HUES48 (cell line): ENCODE results near the gene ZNF205.
"Not testable (repeated sequence)": the region's sequence is repeated elsewhere in the genome, so short reads cannot be mapped to it uniquely, and the experiment has no call there.

ENCODE experiments used
- H3K27ac ChIP-seq: one replicate; pipeline ENCODE4 v1.7.0; 2013; ENCODE audit warnings: low read depth, low read length, inconsistent platforms
- H3K27me3 ChIP-seq: 2 replicates; pipeline ENCODE4 v1.6.1; 2013; ENCODE audit warnings: mild to moderate bottlenecking, low read length; ENCODE audit not compliant: control insufficient read depth, insufficient read depth
- H3K36me3 ChIP-seq: 2 replicates; pipeline ENCODE4 v1.6.1; 2013; ENCODE audit warnings: low read length; ENCODE audit not compliant: control insufficient read depth, insufficient read depth
- H3K4me1 ChIP-seq: 2 replicates; pipeline ENCODE4 v1.6.1; 2013; ENCODE audit warnings: mild to moderate bottlenecking, low read length; ENCODE audit not compliant: control insufficient read depth, insufficient read depth
- H3K4me3 ChIP-seq: 2 replicates; pipeline ENCODE4 v1.5.1; 2013; ENCODE audit warnings: mild to moderate bottlenecking, low read depth, low read length
- H3K9ac ChIP-seq: 2 replicates; pipeline ENCODE4 v1.6.1; 2013; ENCODE audit warnings: mild to moderate bottlenecking, low read depth, low read length, moderate library complexity
- H3K9me3 ChIP-seq: 2 replicates; pipeline ENCODE4 v1.6.1; 2013; ENCODE audit warnings: low read length; ENCODE audit not compliant: control insufficient read depth, insufficient read depth

ZNF205 gene

DNA sequence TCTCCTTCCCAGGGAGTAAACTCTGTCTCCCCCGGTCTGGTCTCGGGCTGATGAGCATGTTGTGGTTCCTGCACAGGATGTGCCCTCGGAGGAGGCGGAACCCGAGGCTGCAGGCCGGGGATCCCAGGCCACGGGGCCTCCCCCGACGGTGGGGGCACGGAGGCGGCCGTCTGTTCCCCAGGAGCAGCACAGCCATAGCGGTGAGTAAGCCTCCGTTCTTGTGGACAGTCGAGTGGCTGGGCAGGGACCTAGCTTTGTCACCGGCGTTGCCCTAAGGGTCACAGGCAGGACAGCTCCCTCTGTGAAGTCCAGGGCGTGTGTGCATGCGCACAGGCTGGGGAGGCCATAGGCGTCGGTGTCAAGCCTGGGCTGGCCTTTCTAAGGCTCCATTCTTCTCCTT is 26.0 kb downstream of the ZNF205 start:
- no peak overlapping the region for H3K9ac ChIP-seq
- H3K4me3 ChIP-seq, result no peak overlapping the region

DNA sequence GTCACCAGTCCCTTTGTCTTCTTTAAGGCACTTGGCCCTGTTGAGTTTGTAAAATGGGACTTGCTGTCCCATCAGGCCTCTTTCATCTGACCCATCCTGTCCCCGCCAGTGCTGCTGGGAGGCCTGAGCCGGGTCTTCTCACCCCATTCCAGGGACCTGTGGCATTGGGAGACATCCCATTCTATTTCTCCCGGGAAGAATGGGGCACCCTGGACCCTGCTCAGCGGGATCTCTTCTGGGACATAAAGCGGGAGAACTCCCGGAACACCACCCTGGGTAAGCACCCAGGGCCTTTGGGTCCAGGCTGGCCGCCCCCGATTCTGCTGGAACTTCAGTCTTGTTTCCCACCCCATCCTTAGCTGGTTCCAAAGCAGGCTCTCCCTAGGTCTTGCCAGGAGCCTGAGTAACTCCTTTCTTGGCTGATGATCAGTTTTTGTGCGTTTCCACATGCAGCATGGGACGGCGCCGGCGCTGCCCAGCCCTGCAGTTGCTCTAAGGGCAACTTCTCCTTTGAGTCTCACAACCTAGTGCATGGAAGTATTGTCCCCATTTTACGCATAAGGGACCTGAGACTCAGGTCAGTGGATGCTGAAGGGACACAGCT is 26.5 kb downstream of the ZNF205 start:
- no peaks in the 10 kb centered on the region for H3K9me3 ChIP-seq
- no peak overlapping the region for H3K9ac ChIP-seq
- peaks cover 18% of the 10 kb centered on the region for H3K36me3 ChIP-seq

More for the DNA sequence above, 26.0 kb downstream of the ZNF205 start:
- H3K27me3 ChIP-seq, result no peaks in the 10 kb centered on the region
- H3K4me1 ChIP-seq, result no peaks in the 10 kb centered on the region
- peaks cover 18% of the 10 kb centered on the region for H3K36me3 ChIP-seq
- no peak overlapping the region for H3K27ac ChIP-seq
- no peaks in the 10 kb centered on the region for H3K9me3 ChIP-seq

DNA sequence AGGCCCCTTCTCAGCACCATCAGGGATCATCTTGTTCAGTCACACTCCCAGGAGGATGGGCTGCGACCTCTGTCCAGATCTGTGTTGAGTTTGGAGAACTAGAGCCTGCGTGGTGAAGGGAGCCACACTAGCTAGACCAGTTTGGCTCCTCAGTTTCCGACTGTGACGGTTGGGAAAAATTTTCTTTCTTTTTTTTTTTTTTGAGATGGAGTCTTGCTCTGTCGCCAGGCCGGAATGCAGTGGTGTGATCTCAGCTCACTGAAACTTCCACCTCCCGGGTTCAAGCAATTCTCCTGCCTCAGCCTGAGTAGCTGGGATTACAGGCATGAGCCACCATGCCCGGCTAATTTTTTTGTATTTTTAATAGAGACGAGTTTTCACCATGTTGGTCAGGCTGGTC is 27.2 kb downstream of the ZNF205 start:
- H3K36me3 ChIP-seq, result peaks cover 18% of the 10 kb centered on the region
- H3K4me3 ChIP-seq, H3K27ac ChIP-seq, H3K9ac ChIP-seq, H3K27me3 ChIP-seq, H3K4me1 ChIP-seq, H3K9me3 ChIP-seq: not testable (repeated sequence)

More for the DNA sequence above, 26.5 kb downstream of the ZNF205 start:
- no peaks in the 10 kb centered on the region for H3K4me1 ChIP-seq
- H3K4me3 ChIP-seq, result no peak overlapping the region
- no peaks in the 10 kb centered on the region for H3K27me3 ChIP-seq
- H3K27ac ChIP-seq, result no peak overlapping the region

DNA sequence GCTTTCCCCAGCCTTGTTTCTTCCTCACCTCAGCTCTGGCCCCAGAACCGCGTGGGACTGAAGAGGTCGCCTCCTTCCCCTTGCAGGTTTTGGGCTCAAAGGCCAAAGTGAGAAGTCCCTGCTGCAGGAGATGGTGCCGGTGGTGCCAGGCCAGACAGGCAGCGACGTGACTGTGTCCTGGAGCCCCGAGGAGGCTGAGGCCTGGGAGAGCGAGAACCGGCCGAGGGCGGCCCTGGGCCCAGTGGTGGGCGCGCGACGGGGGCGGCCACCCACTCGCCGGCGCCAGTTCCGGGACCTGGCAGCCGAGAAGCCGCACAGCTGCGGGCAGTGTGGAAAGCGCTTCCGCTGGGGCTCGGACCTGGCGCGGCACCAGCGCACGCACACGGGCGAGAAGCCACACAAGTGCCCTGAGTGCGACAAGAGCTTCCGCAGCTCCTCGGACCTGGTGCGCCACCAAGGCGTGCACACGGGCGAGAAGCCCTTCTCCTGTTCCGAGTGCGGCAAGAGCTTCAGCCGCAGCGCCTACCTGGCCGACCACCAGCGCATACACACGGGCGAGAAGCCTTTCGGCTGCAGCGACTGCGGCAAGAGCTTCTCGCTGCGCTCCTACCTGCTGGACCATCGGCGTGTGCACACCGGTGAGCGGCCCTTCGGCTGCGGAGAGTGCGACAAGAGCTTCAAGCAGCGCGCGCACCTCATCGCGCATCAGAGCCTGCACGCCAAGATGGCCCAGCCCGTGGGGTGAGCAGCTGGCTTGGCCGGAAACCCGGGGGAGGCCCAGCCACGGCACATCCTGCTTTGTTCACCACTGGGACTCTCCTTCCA is 28.4 kb downstream of the ZNF205 start:
- H3K9me3 ChIP-seq, result no peaks in the 10 kb centered on the region

DNA sequence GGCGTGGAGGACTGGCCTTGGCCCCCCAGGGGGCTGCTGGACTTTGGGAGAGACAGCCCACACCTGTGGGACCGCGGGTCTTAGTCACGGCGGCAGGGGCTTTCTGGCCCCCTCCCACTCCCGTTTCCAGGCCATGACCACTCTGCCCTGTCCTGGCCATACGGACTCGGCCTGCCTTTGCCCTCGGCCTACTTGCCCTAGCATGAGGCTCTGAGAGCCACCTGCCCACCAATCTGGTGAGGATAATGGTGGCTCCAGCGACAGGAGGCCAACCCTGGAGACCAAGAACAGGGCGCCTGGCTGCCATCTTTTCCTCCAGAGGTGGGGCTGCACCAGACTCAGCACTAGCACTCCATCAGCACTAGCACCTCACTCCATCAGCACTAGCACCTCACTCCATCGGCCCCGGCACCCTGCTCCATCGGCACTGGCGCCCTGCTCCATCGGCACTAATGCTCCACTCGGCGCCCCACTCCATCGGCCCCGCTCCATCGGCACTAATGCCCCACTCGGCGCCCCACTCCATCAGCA is 29.5 kb downstream of the ZNF205 start:
- no peaks in the 10 kb centered on the region for H3K4me1 ChIP-seq
- no peak overlapping the region for H3K27ac ChIP-seq
- H3K27me3 ChIP-seq, result no peaks in the 10 kb centered on the region
- no peaks in the 10 kb centered on the region for H3K9me3 ChIP-seq
- peaks cover 18% of the 10 kb centered on the region for H3K36me3 ChIP-seq
- H3K4me3 ChIP-seq, result no peak overlapping the region
- no peak overlapping the region for H3K9ac ChIP-seq

More for the DNA sequence above, 28.4 kb downstream of the ZNF205 start:
- no peaks in the 10 kb centered on the region for H3K27me3 ChIP-seq
- no peak overlapping the region for H3K4me3 ChIP-seq
- no peak overlapping the region for H3K9ac ChIP-seq
- peaks cover 18% of the 10 kb centered on the region for H3K36me3 ChIP-seq
- no peak overlapping the region for H3K27ac ChIP-seq
- no peaks in the 10 kb centered on the region for H3K4me1 ChIP-seq

DNA sequence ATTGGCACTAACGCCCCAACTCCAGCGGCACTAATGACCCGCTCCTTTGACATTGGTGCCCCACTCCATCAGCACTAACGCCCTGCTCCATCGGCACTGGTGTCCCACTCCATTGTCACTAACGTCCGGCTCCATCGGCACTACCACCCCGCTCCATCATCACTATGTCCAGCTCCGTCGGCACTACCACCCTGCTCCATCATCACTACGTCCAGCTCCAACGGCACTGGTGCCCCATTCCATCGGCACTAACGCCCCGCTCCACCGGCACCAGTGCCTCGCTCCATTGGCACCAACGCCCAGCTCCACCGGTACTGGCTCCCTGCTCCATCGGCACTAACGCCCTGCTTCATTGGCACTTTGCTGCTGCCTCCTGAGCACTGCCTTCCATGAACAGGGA is 29.9 kb downstream of the ZNF205 start:
- no peak overlapping the region for H3K9ac ChIP-seq
- no peaks in the 10 kb centered on the region for H3K4me1 ChIP-seq
- peaks cover 18% of the 10 kb centered on the region for H3K36me3 ChIP-seq

DNA sequence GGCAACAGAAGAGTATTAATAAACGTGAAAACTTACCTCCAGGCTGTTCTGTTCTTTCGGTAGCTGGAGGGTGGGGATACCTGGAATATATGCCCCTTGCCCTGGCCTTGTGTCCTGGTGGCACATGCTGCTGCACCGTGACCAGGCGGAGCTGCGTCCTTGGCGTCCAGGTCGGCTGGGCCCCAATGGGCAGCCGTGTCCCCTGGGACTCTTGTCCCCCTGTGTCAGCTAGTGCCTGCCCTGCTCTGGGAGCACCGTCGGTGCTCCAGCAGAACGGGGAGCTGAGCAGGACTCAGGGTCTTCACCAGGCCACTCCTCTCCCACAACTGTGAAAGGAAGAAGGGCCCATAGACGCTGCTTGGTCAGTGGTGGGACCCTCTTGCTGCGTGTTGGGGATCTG is 30.4 kb downstream of the ZNF205 start:
- no peaks in the 10 kb centered on the region for H3K9me3 ChIP-seq
- H3K4me1 ChIP-seq, result no peaks in the 10 kb centered on the region
- H3K27ac ChIP-seq, result no peak overlapping the region
- no peak overlapping the region for H3K4me3 ChIP-seq
- no peak overlapping the region for H3K9ac ChIP-seq
- no peaks in the 10 kb centered on the region for H3K27me3 ChIP-seq
- H3K36me3 ChIP-seq, result peaks cover 18% of the 10 kb centered on the region

More for the DNA sequence above, 29.9 kb downstream of the ZNF205 start:
- H3K27ac ChIP-seq, result no peak overlapping the region
- H3K27me3 ChIP-seq, result no peaks in the 10 kb centered on the region
- no peaks in the 10 kb centered on the region for H3K9me3 ChIP-seq
- no peak overlapping the region for H3K4me3 ChIP-seq

DNA sequence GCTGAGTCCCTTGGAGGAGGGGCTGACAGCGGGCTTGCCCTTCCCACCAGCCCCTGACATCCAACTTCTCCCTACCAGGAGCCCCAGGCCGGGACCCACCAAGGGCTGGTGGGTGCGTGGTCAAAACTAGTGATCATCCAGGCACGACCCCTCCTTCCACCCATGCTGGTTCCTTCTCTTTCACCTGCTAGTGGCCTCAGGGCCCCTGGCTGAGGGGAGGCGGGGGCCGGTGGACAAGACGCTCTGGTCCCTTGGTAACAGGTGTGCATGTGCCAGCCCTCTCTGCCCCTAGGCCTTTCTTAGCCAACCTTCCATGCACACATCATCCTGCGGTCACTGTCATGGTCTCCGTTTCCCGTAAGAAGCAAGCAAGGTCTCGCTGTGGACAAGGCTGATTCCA is 30.8 kb downstream of the ZNF205 start:
- no peaks in the 10 kb centered on the region for H3K4me1 ChIP-seq
- no peak overlapping the region for H3K9ac ChIP-seq
- H3K27ac ChIP-seq, result no peak overlapping the region
- H3K9me3 ChIP-seq, result no peaks in the 10 kb centered on the region
- H3K36me3 ChIP-seq, result peaks cover 18% of the 10 kb centered on the region
- H3K4me3 ChIP-seq, result no peak overlapping the region
- peaks cover 2% of the 10 kb centered on the region for H3K27me3 ChIP-seq

DNA sequence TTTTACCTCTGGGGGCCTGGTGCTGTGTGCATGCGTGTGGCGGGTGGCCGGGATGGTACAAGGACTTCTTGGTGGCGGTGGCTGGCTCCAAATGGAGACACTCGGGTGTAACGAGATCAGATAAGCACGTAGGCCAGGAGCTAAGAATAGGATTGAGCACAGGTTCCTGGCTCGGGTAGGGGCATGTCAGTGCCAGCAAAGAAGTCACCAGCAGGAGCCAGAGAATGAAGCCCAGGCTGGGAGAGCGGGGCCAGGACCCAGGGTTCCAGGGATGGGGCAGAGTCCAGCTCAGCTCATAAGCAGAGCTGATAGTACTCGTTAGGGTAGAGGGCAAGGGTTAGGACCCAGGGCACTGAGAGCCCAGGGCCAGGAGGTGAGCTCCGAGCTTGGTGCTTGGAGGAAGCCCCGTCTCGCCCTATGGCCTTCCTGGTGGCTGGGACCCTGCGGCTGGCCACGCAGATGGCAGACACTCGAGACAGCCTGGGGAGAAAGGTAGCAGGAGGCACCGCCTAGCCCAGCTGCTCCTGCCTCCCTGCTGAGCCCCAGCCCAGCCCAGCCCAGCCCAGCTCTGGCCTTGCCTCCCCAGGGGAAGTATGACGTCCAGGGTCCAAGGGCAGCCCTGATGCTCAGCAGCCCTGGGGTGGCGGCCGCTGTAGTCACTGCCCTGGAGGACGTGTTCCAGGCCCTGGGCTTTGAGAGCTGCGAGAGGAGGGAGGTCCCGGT is 31.4 kb downstream of the ZNF205 start:
- no peak overlapping the region for H3K9ac ChIP-seq
- peaks cover 8% of the 10 kb centered on the region for H3K27me3 ChIP-seq
- no peak overlapping the region for H3K4me3 ChIP-seq
- no peaks in the 10 kb centered on the region for H3K9me3 ChIP-seq
- peaks cover 18% of the 10 kb centered on the region for H3K36me3 ChIP-seq
- H3K27ac ChIP-seq, result no peak overlapping the region
- no peaks in the 10 kb centered on the region for H3K4me1 ChIP-seq

DNA sequence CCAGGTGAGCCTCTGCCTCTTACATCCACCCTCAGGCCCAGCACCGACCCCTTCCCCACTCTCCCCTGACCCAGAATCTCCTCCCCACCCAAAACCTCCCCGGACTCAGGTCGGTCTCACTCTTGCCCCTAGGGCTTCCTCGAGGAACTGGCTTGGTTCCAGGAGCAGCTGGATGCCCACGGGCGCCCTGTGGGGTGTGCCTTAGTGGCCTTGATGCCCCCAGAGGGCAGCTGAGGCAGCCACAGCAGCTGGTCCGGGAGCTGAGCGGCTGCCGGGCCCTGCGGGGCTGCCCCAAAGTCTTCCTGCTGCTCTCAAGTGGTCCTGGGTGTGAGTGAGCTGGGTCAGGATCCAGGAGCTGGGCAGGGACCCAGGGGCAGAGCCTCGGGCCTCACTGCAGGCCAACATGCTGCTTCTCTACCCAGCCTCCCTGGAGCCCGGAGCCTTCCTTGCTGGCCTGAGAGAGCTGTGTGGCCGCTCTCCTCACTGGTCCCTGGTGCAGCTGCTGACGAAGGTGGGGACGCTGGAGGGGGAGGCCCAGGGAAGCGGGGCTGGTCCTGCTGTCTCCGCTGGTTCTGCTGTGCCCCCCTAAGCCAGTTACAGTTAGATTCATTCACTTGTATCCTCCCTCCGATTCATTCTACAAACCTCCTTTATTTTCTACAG is 32.1 kb downstream of the ZNF205 start:
- peaks cover 14% of the 10 kb centered on the region for H3K36me3 ChIP-seq
- no peak overlapping the region for H3K9ac ChIP-seq
- 0 out of 2 replicates have a peak, but pooled peaks cover 1% of the 10 kb centered on the region for H3K4me1 ChIP-seq
- no peak overlapping the region for H3K27ac ChIP-seq
- H3K4me3 ChIP-seq, result no peak overlapping the region
- H3K9me3 ChIP-seq, result no peaks in the 10 kb centered on the region
- H3K27me3 ChIP-seq, result peaks cover 13% of the 10 kb centered on the region
